Neural progenitor cell (in vitro differentiated cells): ENCODE data around the gene TBC1D3B. TPM values are rescaled to one million over a fixed set of nuclear protein-coding genes. Genes with fewer than 3 reads are reported as not detected.
A peak's percentile ranks its signal among the peaks of the same experiment; 100 is the strongest.
"Not testable (repeated sequence)": the region's sequence is repeated elsewhere in the genome, so short reads cannot be mapped to it uniquely, and the experiment has no call there.

Experiments
- DNase-seq: peaks from one replicate; pipeline ENCODE4 v3.0.0-alpha.2; 2016; ENCODE audit warnings: low spot score
- H2AFZ ChIP-seq: fragments of 200-600 bp; sonication (generic); replicated peaks from 2 replicates; pipeline ENCODE4 v1.6.1; 2016; ENCODE audit warnings: antibody characterized with exemption
- H3F3A ChIP-seq: fragments of 200-600 bp; sonication (generic); 2 replicates; pipeline ENCODE4 v1.6.1; 2016; ENCODE audit warnings: antibody characterized with exemption, low read depth
- H3K27ac ChIP-seq: fragments of 200-600 bp; sonication (generic); 2 replicates; pipeline ENCODE4 v1.5.1; 2016; ENCODE audit warnings: mild to moderate bottlenecking
- H3K27me3 ChIP-seq: fragments of 200-600 bp; sonication (generic); 2 replicates; pipeline ENCODE4 v1.6.1; 2016; ENCODE audit warnings: mild to moderate bottlenecking, moderate library complexity
- H3K36me3 ChIP-seq: fragments of 200-600 bp; sonication (generic); 2 replicates; pipeline ENCODE4 v1.5.1; 2016
- H3K4me1 ChIP-seq: fragments of 200-600 bp; sonication (generic); 2 replicates; pipeline ENCODE4 v1.6.1; 2016; ENCODE audit warnings: mixed run types
- H3K4me2 ChIP-seq: fragments of 200-600 bp; sonication (generic); 2 replicates; pipeline ENCODE4 v1.6.1; 2016
- H3K4me3 ChIP-seq: fragments of 200-600 bp; sonication (generic); 2 replicates; pipeline ENCODE4 v1.5.1; 2016
- H3K79me2 ChIP-seq: fragments of 200-600 bp; sonication (generic); 2 replicates; pipeline ENCODE4 v1.6.1; 2016; ENCODE audit warnings: low read depth
- H3K9ac ChIP-seq: fragments of 200-600 bp; sonication (generic); 2 replicates; pipeline ENCODE4 v1.6.1; 2016
- H3K9me3 ChIP-seq: fragments of 200-600 bp; sonication (generic); 2 replicates; pipeline ENCODE4 v1.5.1; 2016; ENCODE audit warnings: low read depth
- H4K20me1 ChIP-seq: fragments of 200-600 bp; sonication (generic); 2 replicates; pipeline ENCODE4 v1.6.1; 2016; ENCODE audit warnings: low read depth
- H3K27ac Mint-ChIP-seq: 3 replicates; pipeline ENCODE4 v1.8.0; 2021; ENCODE audit warnings: mixed read lengths
- H3K27me3 Mint-ChIP-seq: 2 replicates; pipeline ENCODE4 v1.8.0; 2022; ENCODE audit warnings: low read depth, mild to moderate bottlenecking, inconsistent platforms, moderate library complexity, mixed read lengths; ENCODE audit not compliant: insufficient read depth
- H3K36me3 Mint-ChIP-seq: 3 replicates; pipeline ENCODE4 v1.8.0; 2021; ENCODE audit warnings: mixed read lengths
- H3K4me1 Mint-ChIP-seq: 3 replicates; pipeline ENCODE4 v1.8.0; 2021; ENCODE audit warnings: mixed read lengths
- H3K4me3 Mint-ChIP-seq: 3 replicates; pipeline ENCODE4 v1.8.0; 2021; ENCODE audit warnings: mild to moderate bottlenecking, moderate library complexity, mixed read lengths
- H3K9me3 Mint-ChIP-seq: 3 replicates; pipeline ENCODE4 v1.8.0; 2020; ENCODE audit warnings: mixed read lengths
- CTCF ChIP-seq: fragments of 200-600 bp; sonication (generic); IDR thresholded peaks from 2 replicates; pipeline ENCODE4 v1.5.1; 2017; ENCODE audit warnings: antibody characterized with exemption, mild to moderate bottlenecking
- total RNA-seq: library from RNA; depleted of rRNA; stranded (reverse); fragments of >200 nt; gene quantifications from 2 replicates; pipeline ENCODE4 v1.2.3, GENCODE V29; 2015; ENCODE audit warnings: low replicate concordance

The TBC1D3B gene
- total RNA-seq: 3.3 TPM in 1 of 2 replicates, not detected in the other

GRCh38 chr17:36176536-36176935 is at the start of gene TBC1D3B:
TSS of gene TBC1D3B (minus strand) at chr17:36176636. CDS start at chr17:36175050, 1,586 bp downstream.
- not testable (repeated sequence) for H3K4me3 Mint-ChIP-seq, H3F3A ChIP-seq

GRCh38 chr17:36222967-36223366 is 46.5 kb upstream of the TBC1D3B start:
- not testable (repeated sequence) for H3K9me3 ChIP-seq, H2AFZ ChIP-seq, H3K36me3 Mint-ChIP-seq, H3K4me2 ChIP-seq, H3K27ac Mint-ChIP-seq, H3K4me1 ChIP-seq, H3K27ac ChIP-seq, H3K27me3 ChIP-seq, H3K9ac ChIP-seq, H3K4me1 Mint-ChIP-seq, DNase-seq, H3K4me3 Mint-ChIP-seq, H4K20me1 ChIP-seq, H3K4me3 ChIP-seq, H3F3A ChIP-seq, H3K36me3 ChIP-seq, H3K79me2 ChIP-seq, H3K27me3 Mint-ChIP-seq
- H3K9me3 Mint-ChIP-seq: peaks cover 17% of the 10 kb centered on the region

More at GRCh38 chr17:36176536-36176935, at the start of gene TBC1D3B:
- not testable (repeated sequence) for H3K79me2 ChIP-seq, H3K36me3 Mint-ChIP-seq, H3K4me3 ChIP-seq, H3K9me3 Mint-ChIP-seq, H3K27me3 Mint-ChIP-seq, H3K9ac ChIP-seq, H3K27ac ChIP-seq, H3K27me3 ChIP-seq, DNase-seq, H3K27ac Mint-ChIP-seq, H3K4me2 ChIP-seq, H4K20me1 ChIP-seq, H3K4me1 ChIP-seq, H2AFZ ChIP-seq, H3K9me3 ChIP-seq, H3K4me1 Mint-ChIP-seq, H3K36me3 ChIP-seq

- peak; percentile 7 for TF ChIP-seq CTCF
- H3K9me3 Mint-ChIP-seq: peaks cover 20% of the 10 kb centered on the region
These were observed 45.2 kb upstream of the TBC1D3B start for GRCh38 chr17:36221581-36222100.

GRCh38 chr17:36220737-36221580 is 44.5 kb upstream of the TBC1D3B start:
- not testable (repeated sequence) for H3K9me3 ChIP-seq, H3K27ac ChIP-seq, H3K4me3 Mint-ChIP-seq, H3K27ac Mint-ChIP-seq, H3K36me3 ChIP-seq, H3K27me3 ChIP-seq, H4K20me1 ChIP-seq, H3K27me3 Mint-ChIP-seq, H3K4me1 Mint-ChIP-seq, H3K36me3 Mint-ChIP-seq, H2AFZ ChIP-seq, DNase-seq, H3K4me3 ChIP-seq, H3K4me1 ChIP-seq, H3K9ac ChIP-seq, H3K79me2 ChIP-seq, H3K4me2 ChIP-seq, H3F3A ChIP-seq
- H3K9me3 Mint-ChIP-seq: peaks cover 20% of the 10 kb centered on the region

More at GRCh38 chr17:36221581-36222100, 45.2 kb upstream of the TBC1D3B start:
- not testable (repeated sequence) for H2AFZ ChIP-seq, H3K27me3 ChIP-seq, H3K27me3 Mint-ChIP-seq, H3K27ac ChIP-seq, H3F3A ChIP-seq, H3K4me1 Mint-ChIP-seq, H3K4me1 ChIP-seq, H3K36me3 Mint-ChIP-seq, DNase-seq, H4K20me1 ChIP-seq, H3K4me3 Mint-ChIP-seq, H3K9ac ChIP-seq, H3K36me3 ChIP-seq, H3K9me3 ChIP-seq, H3K79me2 ChIP-seq, H3K4me2 ChIP-seq, H3K27ac Mint-ChIP-seq, H3K4me3 ChIP-seq

GRCh38 chr17:36219556-36219955 is 43.1 kb upstream of the TBC1D3B start:
- H3K27me3 Mint-ChIP-seq, H3K36me3 ChIP-seq, H2AFZ ChIP-seq, H3K4me2 ChIP-seq, H3K36me3 Mint-ChIP-seq, H3K9me3 ChIP-seq, H3K4me1 Mint-ChIP-seq, H3K9ac ChIP-seq, H3F3A ChIP-seq, H3K79me2 ChIP-seq, H4K20me1 ChIP-seq, H3K4me3 ChIP-seq, H3K27me3 ChIP-seq, H3K27ac ChIP-seq, DNase-seq, H3K4me3 Mint-ChIP-seq, H3K27ac Mint-ChIP-seq, H3K4me1 ChIP-seq: not testable (repeated sequence)
- peaks cover 20% of the 10 kb centered on the region for H3K9me3 Mint-ChIP-seq

- H3K79me2 ChIP-seq, H3K27me3 Mint-ChIP-seq, H3K4me1 ChIP-seq, DNase-seq, H4K20me1 ChIP-seq, H3K4me3 Mint-ChIP-seq, H3K4me3 ChIP-seq, H2AFZ ChIP-seq, H3F3A ChIP-seq, H3K36me3 Mint-ChIP-seq, H3K27me3 ChIP-seq, H3K9me3 ChIP-seq, H3K4me2 ChIP-seq, H3K9ac ChIP-seq, H3K27ac ChIP-seq, H3K36me3 ChIP-seq, H3K27ac Mint-ChIP-seq: not testable (repeated sequence)
- peaks cover 13% of the 10 kb centered on the region for H3K4me1 Mint-ChIP-seq
- peaks cover 20% of the 10 kb centered on the region for H3K9me3 Mint-ChIP-seq
These were observed 39.2 kb upstream of the TBC1D3B start for GRCh38 chr17:36215406-36216308.
